ENCODE data around the gene NFE2L2.
A peak's percentile ranks its signal among the peaks of the same experiment; 100 is the strongest.
"Not testable (repeated sequence)": the region's sequence is repeated elsewhere in the genome, so short reads cannot be mapped to it uniquely, and the experiment has no call there.

Gene NFE2L2

DNA sequence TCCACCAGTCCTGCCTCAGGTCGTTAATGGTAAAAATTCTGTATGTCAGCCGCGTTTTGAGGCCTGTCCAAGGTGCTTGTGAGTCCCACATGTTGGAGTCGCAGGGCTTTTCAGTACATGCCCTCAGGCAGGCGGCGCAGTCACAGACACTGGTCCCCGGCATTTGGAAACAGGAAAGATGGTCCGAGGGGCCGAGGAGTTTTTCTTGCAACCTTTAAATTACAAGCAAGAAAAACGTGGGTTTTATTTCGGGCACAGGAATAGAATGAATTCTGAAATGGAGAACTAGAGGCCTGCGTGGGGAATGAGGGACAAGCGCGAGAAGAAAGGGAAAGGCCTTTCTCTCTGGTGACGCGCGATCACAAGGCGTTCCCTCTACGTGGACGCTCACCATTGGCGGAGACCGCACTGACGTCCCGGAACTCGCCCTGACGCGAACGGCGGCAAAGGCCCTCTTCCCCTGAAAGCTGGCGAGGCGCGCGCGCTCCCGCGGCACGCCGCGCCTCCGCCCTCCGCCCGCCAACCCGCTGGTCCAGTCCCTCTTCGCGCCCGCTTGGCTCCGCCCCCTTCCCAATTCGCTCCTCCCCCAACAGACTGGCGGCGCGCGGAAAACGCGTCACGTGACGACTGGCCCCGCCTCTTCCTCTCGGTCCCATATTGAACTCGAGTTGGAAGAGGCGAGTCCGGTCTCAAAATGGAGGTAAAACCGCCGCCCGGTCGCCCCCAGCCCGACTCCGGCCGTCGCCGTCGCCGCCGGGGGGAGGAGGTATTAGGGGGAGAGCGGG is 52.2 kb downstream of the NFE2L2 start, which contains the start of gene HNRNPA3:
HNRNPA3 (plus strand) TSS at position 689 of the 785 bp plus-strand sequence; CDS start at position 695, 6 bp downstream.
- POLR2A ChIA-PET (ENCODE audit: low non-redundant PET), result interaction anchor here (0.6 to 1.3 kb wide), 6 partner anchors 9 to 51 kb away, joined by 3 to 4 read pairs (median 3); no protein-coding TSS in a partner anchor
- H3K27ac ChIP-seq, result peak within 1 kb of the TSS; percentile 96
- CTCF ChIA-PET, result interaction anchor here (0.6 to 0.7 kb wide), 3 partner anchors 11 to 207 kb away, joined by 3 to 5 read pairs (median 4); no protein-coding TSS in a partner anchor
- TF ChIP-seq, protein P1, sequence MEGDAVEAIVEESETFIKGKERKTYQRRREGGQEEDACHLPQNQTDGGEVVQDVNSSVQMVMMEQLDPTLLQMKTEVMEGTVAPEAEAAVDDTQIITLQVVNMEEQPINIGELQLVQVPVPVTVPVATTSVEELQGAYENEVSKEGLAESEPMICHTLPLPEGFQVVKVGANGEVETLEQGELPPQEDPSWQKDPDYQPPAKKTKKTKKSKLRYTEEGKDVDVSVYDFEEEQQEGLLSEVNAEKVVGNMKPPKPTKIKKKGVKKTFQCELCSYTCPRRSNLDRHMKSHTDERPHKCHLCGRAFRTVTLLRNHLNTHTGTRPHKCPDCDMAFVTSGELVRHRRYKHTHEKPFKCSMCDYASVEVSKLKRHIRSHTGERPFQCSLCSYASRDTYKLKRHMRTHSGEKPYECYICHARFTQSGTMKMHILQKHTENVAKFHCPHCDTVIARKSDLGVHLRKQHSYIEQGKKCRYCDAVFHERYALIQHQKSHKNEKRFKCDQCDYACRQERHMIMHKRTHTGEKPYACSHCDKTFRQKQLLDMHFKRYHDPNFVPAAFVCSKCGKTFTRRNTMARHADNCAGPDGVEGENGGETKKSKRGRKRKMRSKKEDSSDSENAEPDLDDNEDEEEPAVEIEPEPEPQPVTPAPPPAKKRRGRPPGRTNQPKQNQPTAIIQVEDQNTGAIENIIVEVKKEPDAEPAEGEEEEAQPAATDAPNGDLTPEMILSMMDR (conservative IDR thresholded peaks at IDR 0.05; ENCODE audit: low read depth), result no peak
- DNase-seq (ENCODE audit: low spot score), result peak; percentile 98

DNA sequence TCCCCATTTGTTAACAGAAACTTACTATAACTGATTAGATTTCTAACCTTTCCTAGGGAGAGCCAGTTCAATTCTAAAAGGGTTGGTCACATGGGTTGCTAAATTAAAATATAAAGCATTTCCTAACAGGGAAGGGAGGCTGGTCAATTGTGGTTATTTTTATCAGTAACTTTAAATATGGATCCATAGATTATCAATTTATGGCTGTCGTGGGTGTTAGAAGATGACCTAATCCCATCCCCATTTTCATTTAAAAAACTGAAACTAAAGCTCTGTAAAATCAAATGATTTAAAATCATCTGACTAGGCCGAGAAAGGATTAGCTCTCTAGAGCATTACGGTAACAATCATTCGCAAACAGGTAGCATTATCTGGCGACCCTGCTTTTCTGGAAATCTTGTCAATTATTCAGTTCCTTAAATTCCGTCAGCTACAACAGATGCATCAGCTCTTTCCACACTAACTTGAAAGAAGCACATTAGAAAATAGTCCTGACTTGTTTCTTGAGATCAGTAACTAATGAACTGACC is 52.9 kb downstream of the NFE2L2 start:
- POLR2A ChIA-PET (ENCODE audit: low non-redundant PET), result interaction anchor here (0.7 to 1.3 kb wide), 4 partner anchors 10 to 52 kb away, joined by 3 to 4 read pairs (median 3); no protein-coding TSS in a partner anchor
- CTCF ChIA-PET, result interaction anchor here (0.7 kb wide), 1 partner anchor 47 kb away, joined by 4 read pairs; no protein-coding TSS in a partner anchor
- TF ChIP-seq, protein P1 (conservative IDR thresholded peaks at IDR 0.05; ENCODE audit: low read depth), result no peak
- DNase-seq (ENCODE audit: low spot score), result no peak
- H3K27ac ChIP-seq, result peak overlapping the region; percentile 96

DNA sequence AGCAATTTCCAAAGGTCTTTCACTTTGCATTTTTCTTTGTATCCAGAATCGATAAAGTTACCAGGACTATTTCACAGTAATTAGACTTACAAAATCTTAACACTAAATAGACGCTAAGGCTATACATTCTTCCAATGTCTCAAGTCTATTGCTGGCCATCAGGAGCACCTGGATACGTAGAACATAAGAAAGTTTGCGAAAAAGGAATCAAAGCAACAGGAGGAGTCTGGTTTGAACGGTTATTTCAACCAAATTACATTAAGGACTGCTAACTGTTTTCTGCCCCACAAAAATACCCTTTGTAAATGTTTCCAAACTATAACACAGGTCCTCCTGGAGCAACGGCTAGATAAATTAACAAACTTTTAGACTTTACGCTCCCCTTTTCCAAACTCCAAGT is 53.4 kb downstream of the NFE2L2 start:
- ChIA-PET POLR2A (ENCODE audit: low non-redundant PET) (interaction anchor here (0.7 to 0.8 kb wide), 2 partner anchors 10 to 42 kb away, joined by 3 read pairs; no protein-coding TSS in a partner anchor), CTCF (interaction anchor here (0.7 kb wide), 1 partner anchor 28 kb away, joined by 3 read pairs; no protein-coding TSS in a partner anchor)
- H3K27ac ChIP-seq, result no peak overlapping the region
- TF ChIP-seq, protein P1 (conservative IDR thresholded peaks at IDR 0.05; ENCODE audit: low read depth), result no peak
- no peak for DNase-seq (ENCODE audit: low spot score)

DNA sequence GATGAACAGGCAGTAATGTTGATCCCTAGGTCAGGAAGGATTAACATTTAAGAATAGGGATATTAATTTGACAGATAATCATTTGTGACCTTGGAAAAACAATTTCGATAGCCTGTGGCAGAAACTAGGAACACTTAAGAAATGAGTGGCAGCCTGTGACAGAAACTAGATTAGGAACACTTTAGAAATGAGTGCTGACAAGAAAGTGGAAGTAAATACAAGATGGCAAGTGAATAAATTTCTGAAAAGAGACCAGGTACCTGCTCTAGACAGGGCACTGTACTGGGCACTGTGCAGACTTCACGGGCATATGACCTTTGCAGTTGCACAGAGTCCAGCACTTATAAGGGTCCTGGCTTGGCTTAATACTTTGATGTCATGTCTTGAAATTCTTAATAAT is 57.4 kb downstream of the NFE2L2 start:
- DNase-seq (ENCODE audit: low spot score), result no peak
- TF ChIP-seq, protein P1 (conservative IDR thresholded peaks at IDR 0.05; ENCODE audit: low read depth), result no peak
- H3K27ac ChIP-seq, result no peak overlapping the region
- ChIA-PET POLR2A (ENCODE audit: low non-redundant PET) (no interaction called here), CTCF (no interaction called here)

DNA sequence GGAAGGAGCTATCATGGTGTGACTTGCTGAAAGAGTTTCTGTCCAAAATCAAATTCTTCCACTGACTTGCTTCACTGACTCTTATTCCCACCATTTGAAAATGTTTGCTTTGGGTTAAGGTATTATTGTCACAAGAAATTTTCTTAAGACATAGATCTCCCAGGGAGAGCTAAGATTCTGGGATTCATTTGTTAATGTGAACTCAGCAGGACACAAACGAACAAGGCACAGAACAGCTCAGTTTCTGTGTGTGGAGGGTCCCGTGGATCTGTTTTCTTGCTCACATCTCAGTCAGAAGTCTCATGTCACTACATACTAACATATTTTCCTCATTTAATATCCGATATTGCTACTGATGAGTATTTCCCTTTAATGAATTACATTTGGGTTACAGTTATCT is 60.1 kb downstream of the NFE2L2 start:
- TF ChIP-seq, protein P1 (conservative IDR thresholded peaks at IDR 0.05; ENCODE audit: low read depth), result no peak
- DNase-seq (ENCODE audit: low spot score), result no peak
- H3K27ac ChIP-seq, result no peak overlapping the region
- ChIA-PET CTCF (interaction anchor here (0.9 kb wide), 1 partner anchor 40 kb away, joined by 6 read pairs; no protein-coding TSS in a partner anchor), POLR2A (ENCODE audit: low non-redundant PET) (no interaction called here)

DNA sequence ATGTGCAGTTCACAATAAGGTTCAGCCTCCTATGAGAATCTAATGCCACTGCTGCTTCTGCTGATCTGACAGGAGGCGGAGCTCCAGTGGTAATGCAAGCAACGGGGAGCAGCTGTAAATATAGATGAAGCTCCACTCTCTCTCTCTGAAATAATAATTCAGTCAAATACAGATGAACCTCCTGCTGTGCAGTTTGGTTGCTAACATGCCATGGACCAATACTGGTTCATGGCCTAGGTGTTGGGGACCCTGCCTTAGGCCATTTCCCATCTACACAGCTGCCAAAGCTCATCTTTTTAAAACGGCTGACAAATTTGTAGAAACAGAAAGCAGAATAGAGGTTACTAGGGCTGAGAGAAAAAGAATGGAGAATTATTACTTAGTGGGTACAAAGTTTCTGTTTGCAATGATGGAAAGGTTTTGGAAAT is 62.6 kb downstream of the NFE2L2 start:
- no peak for DNase-seq (ENCODE audit: low spot score)

DNA sequence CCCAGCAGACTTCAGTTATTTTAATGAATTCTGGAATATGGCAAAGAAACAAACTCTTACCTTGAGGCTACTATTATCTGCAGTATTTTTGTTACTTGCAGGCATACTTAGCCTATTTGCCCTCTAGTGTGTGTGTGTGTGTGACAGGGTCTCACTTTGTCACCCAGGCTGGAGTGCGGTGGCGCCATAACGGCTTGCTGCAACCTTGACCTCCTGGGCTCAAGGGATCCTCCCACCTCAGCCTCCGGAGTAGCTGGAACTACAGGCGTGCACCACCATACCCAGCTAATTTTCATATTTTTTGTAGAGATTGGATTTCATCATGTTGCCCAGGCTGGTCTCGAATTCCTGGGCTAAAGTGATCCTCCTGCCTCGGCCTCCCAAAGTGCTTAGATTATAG is 64.1 kb downstream of the NFE2L2 start:
- POLR2A ChIA-PET (ENCODE audit: low non-redundant PET); DNase-seq (ENCODE audit: low spot score): not testable (repeated sequence)
- CTCF ChIA-PET, result interaction anchor here (0.7 kb wide), 1 partner anchor 1120 kb away, joined by 7 read pairs; no protein-coding TSS in a partner anchor

More for the DNA sequence above, 62.6 kb downstream of the NFE2L2 start:
- TF ChIP-seq, protein P1 (conservative IDR thresholded peaks at IDR 0.05; ENCODE audit: low read depth), result no peak
- ChIA-PET CTCF (no interaction called here), POLR2A (ENCODE audit: low non-redundant PET) (no interaction called here)
- no peak overlapping the region for H3K27ac ChIP-seq

More for the DNA sequence above, 64.1 kb downstream of the NFE2L2 start:
- not testable (repeated sequence) for H3K27ac ChIP-seq
